ENCODE data around the gene COPS3. TPM values are rescaled to one million over a fixed set of nuclear protein-coding genes. Genes with fewer than 3 reads are reported as not detected.

The COPS3 gene
- total and polyA plus RNA-seq, 4 donors, result 24.6 to 77.3 (median 30.2) TPM

DNA sequence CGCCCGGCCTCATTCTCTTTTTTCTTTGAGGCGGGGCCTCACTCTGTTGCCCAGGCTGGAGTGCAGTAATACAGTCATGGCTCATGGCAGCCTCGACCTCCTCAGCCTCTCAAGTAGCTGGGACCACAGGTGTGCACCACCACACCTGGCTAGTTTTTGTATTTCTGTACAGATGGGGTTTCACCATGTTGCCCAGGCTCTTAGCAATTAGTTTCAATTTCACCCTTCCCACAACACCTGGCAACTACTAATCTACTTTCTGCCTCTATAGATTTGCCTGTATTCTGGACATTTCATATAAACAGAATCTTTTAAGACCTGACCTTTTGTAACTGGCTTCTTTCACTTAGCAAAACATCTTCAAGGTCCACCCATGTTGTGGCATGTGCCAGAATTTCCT is 14.1 kb upstream of the COPS3 start (continued):
- TF ChIP-seq, protein P1, sequence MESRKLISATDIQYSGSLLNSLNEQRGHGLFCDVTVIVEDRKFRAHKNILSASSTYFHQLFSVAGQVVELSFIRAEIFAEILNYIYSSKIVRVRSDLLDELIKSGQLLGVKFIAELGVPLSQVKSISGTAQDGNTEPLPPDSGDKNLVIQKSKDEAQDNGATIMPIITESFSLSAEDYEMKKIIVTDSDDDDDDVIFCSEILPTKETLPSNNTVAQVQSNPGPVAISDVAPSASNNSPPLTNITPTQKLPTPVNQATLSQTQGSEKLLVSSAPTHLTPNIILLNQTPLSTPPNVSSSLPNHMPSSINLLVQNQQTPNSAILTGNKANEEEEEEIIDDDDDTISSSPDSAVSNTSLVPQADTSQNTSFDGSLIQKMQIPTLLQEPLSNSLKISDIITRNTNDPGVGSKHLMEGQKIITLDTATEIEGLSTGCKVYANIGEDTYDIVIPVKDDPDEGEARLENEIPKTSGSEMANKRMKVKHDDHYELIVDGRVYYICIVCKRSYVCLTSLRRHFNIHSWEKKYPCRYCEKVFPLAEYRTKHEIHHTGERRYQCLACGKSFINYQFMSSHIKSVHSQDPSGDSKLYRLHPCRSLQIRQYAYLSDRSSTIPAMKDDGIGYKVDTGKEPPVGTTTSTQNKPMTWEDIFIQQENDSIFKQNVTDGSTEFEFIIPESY (IDR thresholded peaks at IDR 0.05), result no peak
- TF ChIP-seq NR2F2 (IDR thresholded peaks at IDR 0.05) (no peak), HNF4A (conservative IDR thresholded peaks at IDR 0.05) (no peak)

DNA sequence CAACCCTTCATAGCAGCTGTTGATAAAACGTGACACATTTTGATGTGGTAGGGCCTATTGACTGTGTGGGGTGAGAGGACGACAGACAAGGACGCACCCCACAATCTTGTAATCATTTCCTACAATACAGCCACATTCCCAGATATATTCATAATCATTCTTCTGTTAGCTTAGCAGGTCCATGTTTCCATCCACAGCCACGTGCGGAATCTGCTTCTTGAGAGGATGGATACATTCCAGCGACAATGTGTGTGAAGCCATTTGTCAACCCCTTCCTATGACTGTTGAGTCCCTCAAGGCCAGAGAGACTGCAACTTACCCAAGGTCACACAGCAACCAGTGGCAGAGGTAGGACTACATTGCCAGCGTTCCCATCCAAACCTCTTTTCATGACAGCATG is 8.7 kb upstream of the COPS3 start:
- no peak overlapping the region for H3K4me3 ChIP-seq (ENCODE audit: low read depth in 1 of 3, low read length in 3 of 3)
- H3K27ac ChIP-seq (ENCODE audit: low read depth in 1 of 2, low read length in 2 of 2), result no peak overlapping the region
- TF ChIP-seq, protein P2, sequence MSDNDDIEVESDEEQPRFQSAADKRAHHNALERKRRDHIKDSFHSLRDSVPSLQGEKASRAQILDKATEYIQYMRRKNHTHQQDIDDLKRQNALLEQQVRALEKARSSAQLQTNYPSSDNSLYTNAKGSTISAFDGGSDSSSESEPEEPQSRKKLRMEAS (IDR thresholded peaks at IDR 0.05), result no peak
- TF ChIP-seq NR2F2 (IDR thresholded peaks at IDR 0.05) (no peak), FOXA2 (IDR thresholded peaks at IDR 0.05) (no peak), SP1 (IDR thresholded peaks at IDR 0.05) (no peak), FOXA1 (IDR thresholded peaks at IDR 0.05) (no peak)
- H3K36me3 ChIP-seq (ENCODE audit: control insufficient read depth in 4 of 4, insufficient read depth in 3 of 4, low read depth in 1 of 4, low read length in 3 of 4), result no peaks in the 10 kb centered on the region
- H3K9me3 ChIP-seq (ENCODE audit: control insufficient read depth in 4 of 4, low read length in 3 of 4), result no peaks in the 10 kb centered on the region
- H3K4me1 ChIP-seq (ENCODE audit: control insufficient read depth in 4 of 4, insufficient read depth in 4 of 4, low read length in 3 of 4), result no peaks in the 10 kb centered on the region
- no peaks in the 10 kb centered on the region for H3K27me3 ChIP-seq (ENCODE audit: control insufficient read depth in 4 of 4, insufficient read depth in 4 of 4, low read length in 3 of 4)
- WGBS, result 85% methylated on average over 7 of the region's 7 CpGs
- H3K9ac ChIP-seq (ENCODE audit: low read depth in 1 of 2, low read length in 2 of 2), result no peak overlapping the region
- DNase-seq (ENCODE audit: low spot score), result no peak

DNA sequence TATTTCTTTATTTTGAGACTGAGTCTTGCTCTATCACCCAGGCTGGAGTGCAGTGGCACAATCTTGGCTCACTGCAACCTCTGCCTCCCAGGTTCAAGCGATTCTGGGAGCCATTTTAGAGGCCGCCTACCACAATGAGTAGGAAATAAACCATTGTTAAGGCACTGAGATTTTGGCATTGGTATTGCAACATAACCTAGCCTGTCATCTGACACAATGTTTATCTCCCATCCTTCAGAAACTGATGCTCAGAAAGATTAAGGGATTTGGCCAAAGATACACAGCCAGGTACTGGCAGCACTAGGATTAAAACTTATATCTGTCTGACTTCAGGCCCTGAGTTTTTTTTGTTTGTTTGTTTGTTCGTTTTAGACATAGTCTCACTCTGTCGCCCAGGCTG is 8.0 kb upstream of the COPS3 start:
- no peaks in the 10 kb centered on the region for H3K36me3 ChIP-seq (ENCODE audit: control insufficient read depth in 4 of 4, insufficient read depth in 3 of 4, low read depth in 1 of 4, low read length in 3 of 4)
- DNase-seq (ENCODE audit: low spot score), result no peak
- TF ChIP-seq HNF4A (conservative IDR thresholded peaks at IDR 0.05) (no peak), NR2F2 (IDR thresholded peaks at IDR 0.05) (no peak), HNF4G (IDR thresholded peaks at IDR 0.05) (no peak)
- TF ChIP-seq, protein P3, sequence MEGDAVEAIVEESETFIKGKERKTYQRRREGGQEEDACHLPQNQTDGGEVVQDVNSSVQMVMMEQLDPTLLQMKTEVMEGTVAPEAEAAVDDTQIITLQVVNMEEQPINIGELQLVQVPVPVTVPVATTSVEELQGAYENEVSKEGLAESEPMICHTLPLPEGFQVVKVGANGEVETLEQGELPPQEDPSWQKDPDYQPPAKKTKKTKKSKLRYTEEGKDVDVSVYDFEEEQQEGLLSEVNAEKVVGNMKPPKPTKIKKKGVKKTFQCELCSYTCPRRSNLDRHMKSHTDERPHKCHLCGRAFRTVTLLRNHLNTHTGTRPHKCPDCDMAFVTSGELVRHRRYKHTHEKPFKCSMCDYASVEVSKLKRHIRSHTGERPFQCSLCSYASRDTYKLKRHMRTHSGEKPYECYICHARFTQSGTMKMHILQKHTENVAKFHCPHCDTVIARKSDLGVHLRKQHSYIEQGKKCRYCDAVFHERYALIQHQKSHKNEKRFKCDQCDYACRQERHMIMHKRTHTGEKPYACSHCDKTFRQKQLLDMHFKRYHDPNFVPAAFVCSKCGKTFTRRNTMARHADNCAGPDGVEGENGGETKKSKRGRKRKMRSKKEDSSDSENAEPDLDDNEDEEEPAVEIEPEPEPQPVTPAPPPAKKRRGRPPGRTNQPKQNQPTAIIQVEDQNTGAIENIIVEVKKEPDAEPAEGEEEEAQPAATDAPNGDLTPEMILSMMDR (IDR thresholded peaks at IDR 0.05; ENCODE audit: low read depth, low read length, missing input control), result no peak
- TF ChIP-seq, protein P4, sequence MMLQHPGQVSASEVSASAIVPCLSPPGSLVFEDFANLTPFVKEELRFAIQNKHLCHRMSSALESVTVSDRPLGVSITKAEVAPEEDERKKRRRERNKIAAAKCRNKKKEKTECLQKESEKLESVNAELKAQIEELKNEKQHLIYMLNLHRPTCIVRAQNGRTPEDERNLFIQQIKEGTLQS (IDR thresholded peaks at IDR 0.05), result no peak
- H3K4me3 ChIP-seq (ENCODE audit: low read depth in 1 of 3, low read length in 3 of 3), result no peak overlapping the region
- no peaks in the 10 kb centered on the region for H3K9me3 ChIP-seq (ENCODE audit: control insufficient read depth in 4 of 4, low read length in 3 of 4)
- no peak overlapping the region for H3K9ac ChIP-seq (ENCODE audit: low read depth in 1 of 2, low read length in 2 of 2)
- 88% methylated on average over 4 of the region's 4 CpGs for WGBS
- no peak overlapping the region for H3K27ac ChIP-seq (ENCODE audit: low read depth in 1 of 2, low read length in 2 of 2)
- H3K4me1 ChIP-seq (ENCODE audit: control insufficient read depth in 4 of 4, insufficient read depth in 4 of 4, low read length in 3 of 4), result no peaks in the 10 kb centered on the region
- H3K27me3 ChIP-seq (ENCODE audit: control insufficient read depth in 4 of 4, insufficient read depth in 4 of 4, low read length in 3 of 4), result no peaks in the 10 kb centered on the region

DNA sequence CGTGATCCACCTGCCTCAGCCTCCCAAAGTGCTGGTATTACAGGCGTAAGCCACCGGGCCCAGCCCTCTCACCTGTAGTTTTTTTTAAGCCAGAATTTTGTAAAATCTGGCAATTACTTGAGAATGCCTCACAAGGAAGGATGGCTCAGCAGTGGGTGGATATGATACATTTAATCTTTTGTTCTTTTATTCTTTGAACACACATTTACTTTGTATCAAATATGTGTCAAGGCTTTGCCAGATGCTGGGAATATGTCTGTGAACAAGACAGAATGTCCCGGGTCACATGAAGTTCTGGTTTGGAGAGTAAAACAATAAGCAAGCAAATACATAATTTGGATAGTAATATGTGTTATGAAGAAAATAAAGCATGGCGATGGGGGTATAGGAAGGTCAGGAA is 4.9 kb upstream of the COPS3 start:
- no peak overlapping the region for H3K27ac ChIP-seq (ENCODE audit: low read depth in 1 of 2, low read length in 2 of 2)
- no peak for DNase-seq (ENCODE audit: low spot score)
- TF ChIP-seq HNF4A (conservative IDR thresholded peaks at IDR 0.05) (no peak), SP1 (IDR thresholded peaks at IDR 0.05) (no peak), NR2F2 (IDR thresholded peaks at IDR 0.05) (no peak), FOXA1 (IDR thresholded peaks at IDR 0.05) (no peak), EGR1 (IDR thresholded peaks at IDR 0.05; ENCODE audit: low read depth in 2 of 2) (no peak), FOXA2 (IDR thresholded peaks at IDR 0.05) (no peak), TAF1 (conservative IDR thresholded peaks at IDR 0.05) (no peak), HNF4G (IDR thresholded peaks at IDR 0.05) (no peak)
- TF ChIP-seq, protein P2 (IDR thresholded peaks at IDR 0.05), result no peak
- TF ChIP-seq, protein P5, sequence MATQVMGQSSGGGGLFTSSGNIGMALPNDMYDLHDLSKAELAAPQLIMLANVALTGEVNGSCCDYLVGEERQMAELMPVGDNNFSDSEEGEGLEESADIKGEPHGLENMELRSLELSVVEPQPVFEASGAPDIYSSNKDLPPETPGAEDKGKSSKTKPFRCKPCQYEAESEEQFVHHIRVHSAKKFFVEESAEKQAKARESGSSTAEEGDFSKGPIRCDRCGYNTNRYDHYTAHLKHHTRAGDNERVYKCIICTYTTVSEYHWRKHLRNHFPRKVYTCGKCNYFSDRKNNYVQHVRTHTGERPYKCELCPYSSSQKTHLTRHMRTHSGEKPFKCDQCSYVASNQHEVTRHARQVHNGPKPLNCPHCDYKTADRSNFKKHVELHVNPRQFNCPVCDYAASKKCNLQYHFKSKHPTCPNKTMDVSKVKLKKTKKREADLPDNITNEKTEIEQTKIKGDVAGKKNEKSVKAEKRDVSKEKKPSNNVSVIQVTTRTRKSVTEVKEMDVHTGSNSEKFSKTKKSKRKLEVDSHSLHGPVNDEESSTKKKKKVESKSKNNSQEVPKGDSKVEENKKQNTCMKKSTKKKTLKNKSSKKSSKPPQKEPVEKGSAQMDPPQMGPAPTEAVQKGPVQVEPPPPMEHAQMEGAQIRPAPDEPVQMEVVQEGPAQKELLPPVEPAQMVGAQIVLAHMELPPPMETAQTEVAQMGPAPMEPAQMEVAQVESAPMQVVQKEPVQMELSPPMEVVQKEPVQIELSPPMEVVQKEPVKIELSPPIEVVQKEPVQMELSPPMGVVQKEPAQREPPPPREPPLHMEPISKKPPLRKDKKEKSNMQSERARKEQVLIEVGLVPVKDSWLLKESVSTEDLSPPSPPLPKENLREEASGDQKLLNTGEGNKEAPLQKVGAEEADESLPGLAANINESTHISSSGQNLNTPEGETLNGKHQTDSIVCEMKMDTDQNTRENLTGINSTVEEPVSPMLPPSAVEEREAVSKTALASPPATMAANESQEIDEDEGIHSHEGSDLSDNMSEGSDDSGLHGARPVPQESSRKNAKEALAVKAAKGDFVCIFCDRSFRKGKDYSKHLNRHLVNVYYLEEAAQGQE (IDR thresholded peaks at IDR 0.05), result no peak
- peaks cover 0 to 6% (median 4%) of the 10 kb centered on the region in 4 donors for H3K4me1 ChIP-seq (ENCODE audit: control insufficient read depth in 4 of 4, insufficient read depth in 4 of 4, low read length in 3 of 4)
- WGBS, result 93% methylated on average over 5 of the region's 5 CpGs
- no peaks in the 10 kb centered on the region for H3K27me3 ChIP-seq (ENCODE audit: control insufficient read depth in 4 of 4, insufficient read depth in 4 of 4, low read length in 3 of 4)
- no peak overlapping the region for H3K9ac ChIP-seq (ENCODE audit: low read depth in 1 of 2, low read length in 2 of 2)
- no peak overlapping the region for H3K4me3 ChIP-seq (ENCODE audit: low read depth in 1 of 3, low read length in 3 of 3)
- H3K9me3 ChIP-seq (ENCODE audit: control insufficient read depth in 4 of 4, low read length in 3 of 4), result no peaks in the 10 kb centered on the region
- H3K36me3 ChIP-seq (ENCODE audit: control insufficient read depth in 4 of 4, insufficient read depth in 3 of 4, low read depth in 1 of 4, low read length in 3 of 4), result no peaks in the 10 kb centered on the region

Measured in liver (tissue), 9 donors.